Measurements from ENCODE around the gene PRKAG2.

The PRKAG2 gene

DNA sequence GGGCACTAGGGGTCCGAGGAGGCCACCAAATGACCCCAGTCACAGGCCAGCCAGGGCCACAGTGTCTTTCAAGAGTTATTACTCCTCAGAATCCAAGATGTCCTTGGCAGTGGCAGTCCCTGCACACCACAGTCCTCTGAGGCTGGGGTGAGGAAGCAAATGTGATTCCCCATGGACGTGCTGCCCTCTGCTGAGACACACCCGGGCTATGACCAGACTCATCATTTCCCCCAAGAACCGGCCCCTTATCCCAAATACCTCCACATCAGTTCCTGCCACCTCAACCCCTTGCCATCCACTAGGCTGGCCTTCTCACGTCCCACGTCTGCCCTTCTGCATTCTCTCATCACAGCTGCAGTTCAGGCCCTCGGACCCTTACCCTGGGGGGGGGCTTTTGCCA, 5.0 kb downstream of the PRKAG2 start:
- no peak for DNase-seq (ENCODE audit: extremely low read depth, insufficient read length)
- Histone ChIP-seq H3K4me3 (replicated peaks; ENCODE audit: low read depth, low read length) (no peak overlapping the region), H3K36me3 (ENCODE audit: control insufficient read depth, insufficient read depth, low read length) (no peaks in the 10 kb centered on the region), H3K27me3 (replicated peaks; ENCODE audit: control insufficient read depth, insufficient read depth, low read length) (no peaks in the 10 kb centered on the region)
- no peak for TF ChIP-seq CTCF (IDR thresholded peaks at IDR 0.05; ENCODE audit: insufficient read depth, low read length, poor library complexity, severe bottlenecking)

- Histone ChIP-seq H3K4me3 (replicated peaks; ENCODE audit: low read depth, low read length) (no peak overlapping the region), H3K36me3 (ENCODE audit: control insufficient read depth, insufficient read depth, low read length) (no peaks in the 10 kb centered on the region), H3K27me3 (replicated peaks; ENCODE audit: control insufficient read depth, insufficient read depth, low read length) (no peaks in the 10 kb centered on the region)
- no peak for TF ChIP-seq CTCF (IDR thresholded peaks at IDR 0.05; ENCODE audit: insufficient read depth, low read length, poor library complexity, severe bottlenecking)
- no peak for DNase-seq (ENCODE audit: extremely low read depth, insufficient read length)
These were observed 5.7 kb downstream of the PRKAG2 start for GRCh38 chr7:151871189-151871735.

DNA sequence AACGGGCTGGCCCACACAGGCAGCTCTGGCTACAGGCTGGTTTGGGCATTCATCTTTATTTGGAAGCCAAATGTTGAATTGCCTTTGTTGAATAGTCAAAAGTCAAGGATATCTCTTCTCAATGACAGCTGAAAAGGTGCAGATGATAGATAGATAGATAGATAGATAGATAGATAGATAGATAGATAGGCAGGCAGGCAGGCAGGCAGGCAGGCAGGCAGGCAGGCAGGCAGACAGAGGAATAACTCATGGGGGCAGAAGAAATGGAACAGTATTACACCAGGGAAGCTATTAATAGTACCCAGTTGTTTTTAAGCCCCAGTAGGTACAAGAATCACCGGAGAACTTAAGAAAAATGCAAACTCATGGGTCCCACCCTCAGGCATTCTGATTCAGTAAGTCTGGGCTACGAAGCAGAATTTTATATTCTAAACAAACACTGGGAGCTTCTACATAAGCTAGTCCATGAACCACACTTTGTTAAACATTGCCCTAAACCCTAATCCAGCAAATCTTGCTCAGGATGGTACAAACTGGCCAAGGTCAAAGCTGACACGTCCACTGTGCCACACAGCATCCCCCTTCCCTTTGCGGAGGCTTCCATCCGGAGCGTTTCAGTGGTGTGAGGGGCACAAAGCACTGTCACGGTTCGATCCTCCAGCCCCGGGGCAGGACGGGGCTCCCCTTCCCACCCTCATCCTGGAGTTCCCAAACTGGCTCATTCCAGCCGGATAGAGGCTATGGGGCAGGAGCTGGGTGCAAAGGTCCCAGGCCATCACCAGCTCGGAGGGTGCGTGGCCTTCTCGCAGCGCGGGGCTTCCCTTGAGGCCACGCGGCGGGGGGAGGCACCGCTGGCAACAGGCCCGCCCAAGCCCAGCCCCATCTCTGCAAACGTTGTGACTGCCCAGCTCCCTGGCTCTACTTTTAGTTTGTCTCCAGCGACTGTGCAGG, 6.7 kb downstream of the PRKAG2 start:
- no peak for TF ChIP-seq CTCF (IDR thresholded peaks at IDR 0.05; ENCODE audit: insufficient read depth, low read length, poor library complexity, severe bottlenecking)
- no peaks in the 10 kb centered on the region for H3K36me3 ChIP-seq (ENCODE audit: control insufficient read depth, insufficient read depth, low read length)
- no peaks in the 10 kb centered on the region for H3K27me3 ChIP-seq (replicated peaks; ENCODE audit: control insufficient read depth, insufficient read depth, low read length)
- DNase-seq (ENCODE audit: extremely low read depth, insufficient read length), result no peak
- no peak overlapping the region for H3K4me3 ChIP-seq (replicated peaks; ENCODE audit: low read depth, low read length)

GRCh38 chr7:151869455-151869854, 7.5 kb downstream of the PRKAG2 start:
- no peak for TF ChIP-seq CTCF (IDR thresholded peaks at IDR 0.05; ENCODE audit: insufficient read depth, low read length, poor library complexity, severe bottlenecking)
- no peak overlapping the region for H3K4me3 ChIP-seq (replicated peaks; ENCODE audit: low read depth, low read length)
- no peaks in the 10 kb centered on the region for H3K36me3 ChIP-seq (ENCODE audit: control insufficient read depth, insufficient read depth, low read length)
- no peaks in the 10 kb centered on the region for H3K27me3 ChIP-seq (replicated peaks; ENCODE audit: control insufficient read depth, insufficient read depth, low read length)
- no peak for DNase-seq (ENCODE audit: extremely low read depth, insufficient read length)

DNA sequence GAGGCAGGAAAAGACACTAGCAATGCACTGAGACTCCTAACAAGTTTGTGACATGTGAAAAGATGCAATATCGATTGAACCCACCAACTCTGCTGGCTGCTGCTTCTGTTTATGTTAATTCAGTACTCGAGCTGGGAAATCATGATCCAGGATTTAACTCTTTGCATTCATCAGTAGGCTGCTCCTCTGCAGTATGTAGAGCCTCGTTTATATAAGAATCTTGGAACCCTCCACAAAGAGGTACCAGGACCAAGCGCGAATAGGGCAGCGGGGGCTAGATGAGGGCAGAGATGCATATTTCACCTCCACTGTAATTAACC, 7.8 kb downstream of the PRKAG2 start:
- Histone ChIP-seq H3K4me3 (replicated peaks; ENCODE audit: low read depth, low read length) (no peak overlapping the region), H3K27me3 (replicated peaks; ENCODE audit: control insufficient read depth, insufficient read depth, low read length) (no peaks in the 10 kb centered on the region), H3K36me3 (ENCODE audit: control insufficient read depth, insufficient read depth, low read length) (no peaks in the 10 kb centered on the region)
- no peak for DNase-seq (ENCODE audit: extremely low read depth, insufficient read length)
- TF ChIP-seq CTCF (IDR thresholded peaks at IDR 0.05; ENCODE audit: insufficient read depth, low read length, poor library complexity, severe bottlenecking), result no peak
